Type B pancreatic cell (in vitro differentiated cells): Measurements from ENCODE around the gene PTPRT. TPM values are rescaled to one million over a fixed set of nuclear protein-coding genes. Genes with fewer than 3 reads are reported as not detected.
"Not testable (repeated sequence)": the region's sequence is repeated elsewhere in the genome, so short reads cannot be mapped to it uniquely, and the experiment has no call there.

Experiments used
- DNase-seq: peaks from one replicate; pipeline ENCODE4 v3.0.0; 2021; ENCODE audit warnings: mixed read lengths; ENCODE audit not compliant: unreplicated experiment; ENCODE audit errors: extremely low spot score
- H3K27ac Mint-ChIP-seq: 2 replicates; pipeline ENCODE4 v1.8.0; 2021; ENCODE audit warnings: mild to moderate bottlenecking, mixed read lengths
- H3K27me3 Mint-ChIP-seq: 2 replicates; pipeline ENCODE4 v1.8.0; 2021; ENCODE audit warnings: mixed read lengths
- H3K36me3 Mint-ChIP-seq: 2 replicates; pipeline ENCODE4 v1.8.0; 2021; ENCODE audit warnings: mixed read lengths
- H3K4me1 Mint-ChIP-seq: one replicate; pipeline ENCODE4 v1.8.0; 2021; ENCODE audit warnings: mixed read lengths; ENCODE audit not compliant: unreplicated experiment
- H3K4me3 Mint-ChIP-seq: 2 replicates; pipeline ENCODE4 v1.8.0; 2021; ENCODE audit warnings: mild to moderate bottlenecking, mixed read lengths
- H3K9me3 Mint-ChIP-seq: 2 replicates; pipeline ENCODE4 v1.8.0; 2021; ENCODE audit warnings: mixed read lengths
- CTCF ChIP-seq: fragments of 200-600 bp; sonication (generic); conservative IDR thresholded peaks from 2 replicates; pipeline ENCODE4 v1.5.0; 2021; ENCODE audit warnings: antibody characterized with exemption, mild to moderate bottlenecking
- total RNA-seq: library from RNA; stranded (reverse); gene quantifications from 2 replicates; pipeline ENCODE4 v1.2.1, GENCODE V29; 2021; ENCODE audit warnings: low replicate concordance

The PTPRT gene
- total RNA-seq, 1 donor from 2014 or later: 7.0 TPM

- no peaks in the 10 kb centered on the region for H3K36me3 Mint-ChIP-seq
- DNase-seq: no peak
- H3K4me3 Mint-ChIP-seq: no peak overlapping the region
- no peaks in the 10 kb centered on the region for H3K27me3 Mint-ChIP-seq
- H3K9me3 Mint-ChIP-seq: peaks cover 2% of the 10 kb centered on the region
- no peak overlapping the region for H3K27ac Mint-ChIP-seq
- no peak for TF ChIP-seq CTCF
- H3K4me1 Mint-ChIP-seq: no peaks in the 10 kb centered on the region
These were observed 283.6 kb downstream of the PTPRT start for GRCh38 chr20:42906120-42906519.

- H3K9me3 Mint-ChIP-seq: peaks cover 5% of the 10 kb centered on the region
These were observed 287.2 kb downstream of the PTPRT start for GRCh38 chr20:42902509-42902908.

GRCh38 chr20:42901689-42902440, 287.8 kb downstream of the PTPRT start:
- H3K27me3 Mint-ChIP-seq: no peaks in the 10 kb centered on the region
- no peak overlapping the region for H3K4me3 Mint-ChIP-seq
- H3K4me1 Mint-ChIP-seq: no peaks in the 10 kb centered on the region
- H3K36me3 Mint-ChIP-seq: no peaks in the 10 kb centered on the region
- no peak for TF ChIP-seq CTCF
- DNase-seq: no peak
- H3K27ac Mint-ChIP-seq: no peak overlapping the region
- H3K9me3 Mint-ChIP-seq: peaks cover 5% of the 10 kb centered on the region

More at GRCh38 chr20:42902509-42902908, 287.2 kb downstream of the PTPRT start:
- H3K36me3 Mint-ChIP-seq: no peaks in the 10 kb centered on the region
- no peak overlapping the region for H3K4me3 Mint-ChIP-seq
- no peak for TF ChIP-seq CTCF
- DNase-seq: no peak
- H3K27me3 Mint-ChIP-seq: no peaks in the 10 kb centered on the region
- H3K4me1 Mint-ChIP-seq: no peaks in the 10 kb centered on the region
- no peak overlapping the region for H3K27ac Mint-ChIP-seq

GRCh38 chr20:42900764-42901163, 288.9 kb downstream of the PTPRT start:
- not testable (repeated sequence) for DNase-seq, H3K9me3 Mint-ChIP-seq, H3K36me3 Mint-ChIP-seq, H3K27me3 Mint-ChIP-seq, H3K4me1 Mint-ChIP-seq, H3K4me3 Mint-ChIP-seq, H3K27ac Mint-ChIP-seq

GRCh38 chr20:42895020-42895419, 294.7 kb downstream of the PTPRT start:
- no peaks in the 10 kb centered on the region for H3K27me3 Mint-ChIP-seq
- no peak overlapping the region for H3K27ac Mint-ChIP-seq
- no peaks in the 10 kb centered on the region for H3K4me1 Mint-ChIP-seq
- no peak for DNase-seq
- TF ChIP-seq CTCF: no peak
- H3K36me3 Mint-ChIP-seq: no peaks in the 10 kb centered on the region
- H3K9me3 Mint-ChIP-seq: no peaks in the 10 kb centered on the region
- H3K4me3 Mint-ChIP-seq: no peak overlapping the region

- Mint-ChIP-seq H3K27me3 (no peaks in the 10 kb centered on the region), H3K9me3 (no peaks in the 10 kb centered on the region), H3K4me3 (no peak overlapping the region), H3K4me1 (no peaks in the 10 kb centered on the region), H3K36me3 (no peaks in the 10 kb centered on the region), H3K27ac (no peak overlapping the region)
- no peak for DNase-seq
- TF ChIP-seq CTCF: no peak
These were observed 295.2 kb downstream of the PTPRT start for GRCh38 chr20:42894483-42894882.
